ENCODE measurements around the gene NIPBL.

- TF ChIP-seq POLR2A (IDR thresholded peaks at IDR 0.05; ENCODE audit: low read depth, low read length), result no peak
- TF ChIP-seq POLR2AphosphoS5 (IDR thresholded peaks at IDR 0.05; ENCODE audit: low read depth, low read length), result no peak
- TF ChIP-seq TAF1 (IDR thresholded peaks at IDR 0.05; ENCODE audit: low read depth, low read length), result no peak
- no peak for TF ChIP-seq PAX5 (IDR thresholded peaks at IDR 0.05; ENCODE audit: insufficient read depth, low read length, severe bottlenecking)
- TF ChIP-seq SPI1 (IDR thresholded peaks at IDR 0.05; ENCODE audit: low read depth, low read length), result no peak
Measured at GRCh38 chr5:36844305-36844704, 32.3 kb upstream of the NIPBL start.
